Liver (tissue), 3 donors: ENCODE data around the gene FARS2.

ENCODE experiments used
- EGR1 ChIP-seq, 2 donors: IDR thresholded peaks; 2 replicates each; pipeline ENCODE4 v1.6.1; 2016 to 2018; ENCODE audit warnings: antibody characterized with exemption in 2 of 2, low read depth in 2 of 2
- GABPA ChIP-seq, 2 donors: IDR thresholded peaks in 1 of 2; conservative IDR thresholded peaks in 1 of 2; 2 replicates each; pipeline ENCODE4 v1.6.1; 2016; ENCODE audit warnings: antibody characterized with exemption in 2 of 2, mild to moderate bottlenecking in 1 of 2, moderate library complexity in 1 of 2
- HNF4A ChIP-seq, 2 donors: conservative IDR thresholded peaks; 2 replicates each; pipeline ENCODE4 v1.6.1; 2016; ENCODE audit warnings: antibody characterized with exemption in 2 of 2, mild to moderate bottlenecking in 2 of 2
- JUND ChIP-seq, 2 donors: IDR thresholded peaks; 2 replicates each; pipeline ENCODE4 v1.6.1; 2016; ENCODE audit warnings: antibody characterized with exemption in 2 of 2
- RAD21 ChIP-seq, 2 donors: IDR thresholded peaks; 2 replicates each; pipeline ENCODE4 v1.6.1; 2016; ENCODE audit warnings: antibody characterized with exemption in 2 of 2, mild to moderate bottlenecking in 2 of 2
- RXRA ChIP-seq, 2 donors: IDR thresholded peaks; 2 replicates each; pipeline ENCODE4 v1.6.1; 2017 to 2018; ENCODE audit warnings: antibody characterized with exemption in 2 of 2, mild to moderate bottlenecking in 1 of 2
- SP1 ChIP-seq: IDR thresholded peaks from 2 replicates; pipeline ENCODE4 v1.6.1; 2018; ENCODE audit warnings: antibody characterized with exemption, mild to moderate bottlenecking
- TAF1 ChIP-seq: conservative IDR thresholded peaks from 2 replicates; pipeline ENCODE4 v1.6.1; 2016; ENCODE audit warnings: antibody characterized with exemption, mild to moderate bottlenecking
- YY1 ChIP-seq: IDR thresholded peaks from 2 replicates; pipeline ENCODE4 v1.6.1; 2016; ENCODE audit warnings: antibody characterized with exemption, mild to moderate bottlenecking
- TF ChIP-seq, protein P1 (sequence below): fragments of 150-350 bp; IDR thresholded peaks from 2 replicates; pipeline ENCODE4 v1.5.1; 2017; ENCODE audit warnings: improper control_type of control experiment, low read depth, low read length; ENCODE audit not compliant: missing input control
- TF ChIP-seq, protein P2 (sequence below): IDR thresholded peaks from 2 replicates; pipeline ENCODE4 v1.6.1; 2016; ENCODE audit warnings: antibody characterized with exemption, mild to moderate bottlenecking
- TF ChIP-seq, protein P3 (sequence below): IDR thresholded peaks from 2 replicates; pipeline ENCODE4 v1.6.1; 2016; ENCODE audit warnings: antibody characterized with exemption
- TF ChIP-seq, protein P4 (sequence below): IDR thresholded peaks from 2 replicates; pipeline ENCODE4 v1.6.1; 2016; ENCODE audit warnings: antibody characterized with exemption
- TF ChIP-seq, protein P5 (sequence below): IDR thresholded peaks from 2 replicates; pipeline ENCODE4 v1.6.1; 2016; ENCODE audit warnings: antibody characterized with exemption
- donor health status: healthy.
- donor health status: healthy.

GRCh38 chr6:5412663-5413062 is 151.3 kb downstream of the FARS2 start:
- TF ChIP-seq, protein P1, sequence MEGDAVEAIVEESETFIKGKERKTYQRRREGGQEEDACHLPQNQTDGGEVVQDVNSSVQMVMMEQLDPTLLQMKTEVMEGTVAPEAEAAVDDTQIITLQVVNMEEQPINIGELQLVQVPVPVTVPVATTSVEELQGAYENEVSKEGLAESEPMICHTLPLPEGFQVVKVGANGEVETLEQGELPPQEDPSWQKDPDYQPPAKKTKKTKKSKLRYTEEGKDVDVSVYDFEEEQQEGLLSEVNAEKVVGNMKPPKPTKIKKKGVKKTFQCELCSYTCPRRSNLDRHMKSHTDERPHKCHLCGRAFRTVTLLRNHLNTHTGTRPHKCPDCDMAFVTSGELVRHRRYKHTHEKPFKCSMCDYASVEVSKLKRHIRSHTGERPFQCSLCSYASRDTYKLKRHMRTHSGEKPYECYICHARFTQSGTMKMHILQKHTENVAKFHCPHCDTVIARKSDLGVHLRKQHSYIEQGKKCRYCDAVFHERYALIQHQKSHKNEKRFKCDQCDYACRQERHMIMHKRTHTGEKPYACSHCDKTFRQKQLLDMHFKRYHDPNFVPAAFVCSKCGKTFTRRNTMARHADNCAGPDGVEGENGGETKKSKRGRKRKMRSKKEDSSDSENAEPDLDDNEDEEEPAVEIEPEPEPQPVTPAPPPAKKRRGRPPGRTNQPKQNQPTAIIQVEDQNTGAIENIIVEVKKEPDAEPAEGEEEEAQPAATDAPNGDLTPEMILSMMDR, result no peak
- no peak for TF ChIP-seq RXRA (IDR thresholded peaks at IDR 0.05)
- no peak for TF ChIP-seq TAF1
- TF ChIP-seq JUND (IDR thresholded peaks at IDR 0.05), result no peak
- TF ChIP-seq EGR1 (IDR thresholded peaks at IDR 0.05; ENCODE audit: low read depth in 2 of 2), result no peak
- TF ChIP-seq, protein P2, sequence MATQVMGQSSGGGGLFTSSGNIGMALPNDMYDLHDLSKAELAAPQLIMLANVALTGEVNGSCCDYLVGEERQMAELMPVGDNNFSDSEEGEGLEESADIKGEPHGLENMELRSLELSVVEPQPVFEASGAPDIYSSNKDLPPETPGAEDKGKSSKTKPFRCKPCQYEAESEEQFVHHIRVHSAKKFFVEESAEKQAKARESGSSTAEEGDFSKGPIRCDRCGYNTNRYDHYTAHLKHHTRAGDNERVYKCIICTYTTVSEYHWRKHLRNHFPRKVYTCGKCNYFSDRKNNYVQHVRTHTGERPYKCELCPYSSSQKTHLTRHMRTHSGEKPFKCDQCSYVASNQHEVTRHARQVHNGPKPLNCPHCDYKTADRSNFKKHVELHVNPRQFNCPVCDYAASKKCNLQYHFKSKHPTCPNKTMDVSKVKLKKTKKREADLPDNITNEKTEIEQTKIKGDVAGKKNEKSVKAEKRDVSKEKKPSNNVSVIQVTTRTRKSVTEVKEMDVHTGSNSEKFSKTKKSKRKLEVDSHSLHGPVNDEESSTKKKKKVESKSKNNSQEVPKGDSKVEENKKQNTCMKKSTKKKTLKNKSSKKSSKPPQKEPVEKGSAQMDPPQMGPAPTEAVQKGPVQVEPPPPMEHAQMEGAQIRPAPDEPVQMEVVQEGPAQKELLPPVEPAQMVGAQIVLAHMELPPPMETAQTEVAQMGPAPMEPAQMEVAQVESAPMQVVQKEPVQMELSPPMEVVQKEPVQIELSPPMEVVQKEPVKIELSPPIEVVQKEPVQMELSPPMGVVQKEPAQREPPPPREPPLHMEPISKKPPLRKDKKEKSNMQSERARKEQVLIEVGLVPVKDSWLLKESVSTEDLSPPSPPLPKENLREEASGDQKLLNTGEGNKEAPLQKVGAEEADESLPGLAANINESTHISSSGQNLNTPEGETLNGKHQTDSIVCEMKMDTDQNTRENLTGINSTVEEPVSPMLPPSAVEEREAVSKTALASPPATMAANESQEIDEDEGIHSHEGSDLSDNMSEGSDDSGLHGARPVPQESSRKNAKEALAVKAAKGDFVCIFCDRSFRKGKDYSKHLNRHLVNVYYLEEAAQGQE, result no peak
- TF ChIP-seq, protein P3, sequence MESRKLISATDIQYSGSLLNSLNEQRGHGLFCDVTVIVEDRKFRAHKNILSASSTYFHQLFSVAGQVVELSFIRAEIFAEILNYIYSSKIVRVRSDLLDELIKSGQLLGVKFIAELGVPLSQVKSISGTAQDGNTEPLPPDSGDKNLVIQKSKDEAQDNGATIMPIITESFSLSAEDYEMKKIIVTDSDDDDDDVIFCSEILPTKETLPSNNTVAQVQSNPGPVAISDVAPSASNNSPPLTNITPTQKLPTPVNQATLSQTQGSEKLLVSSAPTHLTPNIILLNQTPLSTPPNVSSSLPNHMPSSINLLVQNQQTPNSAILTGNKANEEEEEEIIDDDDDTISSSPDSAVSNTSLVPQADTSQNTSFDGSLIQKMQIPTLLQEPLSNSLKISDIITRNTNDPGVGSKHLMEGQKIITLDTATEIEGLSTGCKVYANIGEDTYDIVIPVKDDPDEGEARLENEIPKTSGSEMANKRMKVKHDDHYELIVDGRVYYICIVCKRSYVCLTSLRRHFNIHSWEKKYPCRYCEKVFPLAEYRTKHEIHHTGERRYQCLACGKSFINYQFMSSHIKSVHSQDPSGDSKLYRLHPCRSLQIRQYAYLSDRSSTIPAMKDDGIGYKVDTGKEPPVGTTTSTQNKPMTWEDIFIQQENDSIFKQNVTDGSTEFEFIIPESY, result no peak
- TF ChIP-seq HNF4A (conservative IDR thresholded peaks at IDR 0.05), result no peak
- TF ChIP-seq, protein P4, sequence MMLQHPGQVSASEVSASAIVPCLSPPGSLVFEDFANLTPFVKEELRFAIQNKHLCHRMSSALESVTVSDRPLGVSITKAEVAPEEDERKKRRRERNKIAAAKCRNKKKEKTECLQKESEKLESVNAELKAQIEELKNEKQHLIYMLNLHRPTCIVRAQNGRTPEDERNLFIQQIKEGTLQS, result no peak
- TF ChIP-seq SP1, result no peak
- TF ChIP-seq GABPA (IDR thresholded peaks at IDR 0.05 in 1 of 2, conservative IDR thresholded peaks at IDR 0.05 in 1 of 2), result no peak
- TF ChIP-seq, protein P5, sequence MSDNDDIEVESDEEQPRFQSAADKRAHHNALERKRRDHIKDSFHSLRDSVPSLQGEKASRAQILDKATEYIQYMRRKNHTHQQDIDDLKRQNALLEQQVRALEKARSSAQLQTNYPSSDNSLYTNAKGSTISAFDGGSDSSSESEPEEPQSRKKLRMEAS, result no peak
- TF ChIP-seq RAD21 (IDR thresholded peaks at IDR 0.05), result no peak
- TF ChIP-seq YY1, result no peak
